ENCODE measurements around the gene RNF220.

Gene RNF220

DNA sequence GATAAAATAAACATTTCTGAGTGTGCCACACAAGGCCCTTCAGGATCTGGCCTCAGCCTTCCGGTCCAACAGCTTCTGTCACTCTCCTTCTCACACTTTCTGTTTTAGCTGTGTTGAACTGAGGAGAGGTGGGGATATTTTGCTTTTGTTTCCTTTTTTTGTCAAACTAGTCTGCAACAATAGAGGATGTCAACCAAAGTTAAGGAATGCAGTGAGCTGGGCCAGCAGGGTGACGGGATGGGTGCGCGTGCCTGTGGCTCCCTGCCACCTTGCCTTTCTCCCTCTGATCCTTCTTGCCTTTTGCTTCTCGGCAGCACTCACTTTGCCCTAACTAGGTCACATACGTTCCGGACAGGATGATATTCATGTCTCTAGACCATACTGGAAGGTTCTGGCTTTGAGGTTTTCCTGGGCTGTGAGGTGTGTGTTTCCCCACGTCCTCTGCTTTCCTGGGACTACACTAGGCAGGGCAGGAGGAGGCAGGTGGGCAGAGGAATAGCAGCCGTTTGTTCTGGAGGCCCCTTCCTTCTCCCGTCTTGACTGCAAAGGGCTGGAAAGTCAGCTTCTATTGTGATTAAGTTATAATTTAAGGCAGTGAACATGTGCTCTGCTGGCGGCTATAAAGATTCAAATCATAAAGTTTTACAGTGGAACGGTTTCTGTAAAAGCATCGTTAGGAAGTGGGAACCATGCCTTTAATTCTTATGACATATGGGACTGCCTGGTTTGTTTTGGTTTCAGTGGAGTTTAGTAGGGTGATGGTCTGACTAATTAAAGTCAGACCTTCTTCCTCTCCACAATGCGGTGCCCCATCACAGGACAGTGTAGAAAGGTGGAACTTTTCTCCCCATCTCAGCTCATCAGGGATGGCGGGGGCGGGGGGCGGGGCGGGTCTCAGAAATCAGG is 67.8 kb downstream of the RNF220 start:
- Histone ChIP-seq H3K27ac (ENCODE audit: insufficient read depth in 1 of 2, low read depth in 1 of 2, low read length in 2 of 2, poor library complexity in 1 of 2, severe bottlenecking in 2 of 2) (peak overlapping the region; percentile 60 to 77), H3K27me3 (replicated peaks in 2 of 5; ENCODE audit: control insufficient read depth in 4 of 5, insufficient read depth in 5 of 5, low read length in 4 of 5) (no peaks in the 10 kb centered on the region), H3K4me3 (ENCODE audit: control insufficient read depth in 1 of 7, extremely low read depth in 1 of 7, insufficient read depth in 4 of 7, low read depth in 2 of 7, low read length in 6 of 7) (peak overlapping the region in 5 of 7 experiments; percentile 13 to 76 (median 57)), H3K4me1 (ENCODE audit: control extremely low read depth in 1 of 4, control insufficient read depth in 4 of 4, insufficient read depth in 4 of 4, low read length in 3 of 4) (peaks cover 0 to 35% (median 15%) of the 10 kb centered on the region in 4 experiments), H3K9me3 (ENCODE audit: control extremely low read depth in 1 of 5, control insufficient read depth in 4 of 5, insufficient read depth in 2 of 5, low read depth in 1 of 5, low read length in 4 of 5) (peaks cover 0 to 6% (median 0%) of the 10 kb centered on the region in 5 experiments), H3K36me3 (ENCODE audit: control insufficient read depth in 4 of 4, insufficient read depth in 4 of 4, low read length in 3 of 4) (peaks cover 0 to 34% (median 6%) of the 10 kb centered on the region in 4 experiments)
- DNase-seq, result peak in 2 of 3 donors; percentile 61 to 71
- WGBS (ENCODE audit: insufficient coverage), result 2% methylated on average over 7 of the region's 18 CpGs
- POLR2A ChIA-PET, result no interaction called here
- CTCF ChIA-PET, result interaction anchor here (0.7 to 2.3 kb wide), 9 partner anchors 8 to 70 kb away, joined by 3 to 9 read pairs (median 3); no protein-coding TSS in a partner anchor

DNA sequence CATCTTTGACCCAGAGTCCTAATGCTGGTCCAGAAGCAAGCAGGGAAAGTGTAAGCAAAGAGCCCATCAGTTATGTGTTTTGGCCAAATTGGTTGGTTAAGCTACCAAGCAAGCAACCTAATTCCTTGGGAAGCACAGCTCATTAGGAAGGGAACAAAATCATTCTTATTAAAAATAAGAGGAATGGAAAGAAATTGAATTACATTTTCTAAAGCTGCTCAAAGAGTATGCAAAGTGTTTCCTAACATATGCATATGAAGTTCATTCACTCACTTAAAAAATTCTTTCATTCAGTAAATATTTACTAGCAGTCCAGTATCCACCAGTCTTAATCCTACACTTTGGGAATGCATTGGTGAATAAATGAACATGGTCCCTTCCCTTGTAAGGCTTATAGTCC is 71.8 kb downstream of the RNF220 start:
- Histone ChIP-seq H3K27ac (ENCODE audit: insufficient read depth in 1 of 2, low read depth in 1 of 2, low read length in 2 of 2, poor library complexity in 1 of 2, severe bottlenecking in 2 of 2) (no peak overlapping the region), H3K9me3 (ENCODE audit: control extremely low read depth in 1 of 5, control insufficient read depth in 4 of 5, insufficient read depth in 2 of 5, low read depth in 1 of 5, low read length in 4 of 5) (peaks cover 0 to 2% (median 0%) of the 10 kb centered on the region in 5 experiments), H3K4me3 (ENCODE audit: control insufficient read depth in 1 of 7, extremely low read depth in 1 of 7, insufficient read depth in 4 of 7, low read depth in 2 of 7, low read length in 6 of 7) (no peak overlapping the region), H3K4me1 (ENCODE audit: control extremely low read depth in 1 of 4, control insufficient read depth in 4 of 4, insufficient read depth in 4 of 4, low read length in 3 of 4) (peaks cover 0 to 33% (median 21%) of the 10 kb centered on the region in 4 experiments), H3K36me3 (ENCODE audit: control insufficient read depth in 4 of 4, insufficient read depth in 4 of 4, low read length in 3 of 4) (peaks cover 0 to 18% (median 2%) of the 10 kb centered on the region in 4 experiments), H3K27me3 (replicated peaks in 2 of 5; ENCODE audit: control insufficient read depth in 4 of 5, insufficient read depth in 5 of 5, low read length in 4 of 5) (no peaks in the 10 kb centered on the region)
- ChIA-PET POLR2A (no interaction called here), CTCF (interaction anchor here (1.1 to 1.6 kb wide), 6 partner anchors 8 to 97 kb away, joined by 3 to 5 read pairs (median 3); no protein-coding TSS in a partner anchor)
- no peak for DNase-seq

DNA sequence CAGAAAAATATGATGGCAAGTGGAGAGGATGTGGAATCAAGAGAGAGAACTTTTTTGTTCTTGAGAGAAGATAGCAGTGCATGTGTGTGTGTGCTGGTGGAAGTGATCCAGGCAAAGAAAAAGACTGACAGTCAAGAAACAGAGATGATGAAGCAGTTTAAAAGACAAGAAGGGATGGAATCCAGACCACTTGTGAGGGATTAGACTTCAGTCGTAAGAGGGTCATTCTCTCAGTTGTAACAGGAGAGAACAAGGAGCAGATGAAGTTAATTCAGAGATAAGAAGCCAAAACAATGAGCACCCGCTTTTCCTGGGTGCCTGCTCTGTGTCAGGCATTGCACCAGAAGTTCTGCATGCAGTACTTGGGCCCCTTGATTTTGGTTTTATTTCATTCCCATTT is 76.6 kb downstream of the RNF220 start:
- CTCF ChIA-PET, result interaction anchor here (0.9 to 1.2 kb wide), 4 partner anchors 8 to 69 kb away, joined by 3 to 4 read pairs (median 4); no protein-coding TSS in a partner anchor
- DNase-seq, result no peak
- Histone ChIP-seq H3K36me3 (ENCODE audit: control insufficient read depth in 4 of 4, insufficient read depth in 4 of 4, low read length in 3 of 4) (peaks cover 0 to 10% (median 0%) of the 10 kb centered on the region in 4 experiments), H3K27me3 (replicated peaks in 2 of 5; ENCODE audit: control insufficient read depth in 4 of 5, insufficient read depth in 5 of 5, low read length in 4 of 5) (no peaks in the 10 kb centered on the region), H3K27ac (ENCODE audit: insufficient read depth in 1 of 2, low read depth in 1 of 2, low read length in 2 of 2, poor library complexity in 1 of 2, severe bottlenecking in 2 of 2) (no peak overlapping the region), H3K4me1 (ENCODE audit: control extremely low read depth in 1 of 4, control insufficient read depth in 4 of 4, insufficient read depth in 4 of 4, low read length in 3 of 4) (peaks cover 24 to 59% (median 52%) of the 10 kb centered on the region in 4 experiments), H3K9me3 (ENCODE audit: control extremely low read depth in 1 of 5, control insufficient read depth in 4 of 5, insufficient read depth in 2 of 5, low read depth in 1 of 5, low read length in 4 of 5) (no peaks in the 10 kb centered on the region), H3K4me3 (ENCODE audit: control insufficient read depth in 1 of 7, extremely low read depth in 1 of 7, insufficient read depth in 4 of 7, low read depth in 2 of 7, low read length in 6 of 7) (no peak overlapping the region)
- POLR2A ChIA-PET, result no interaction called here
- WGBS (ENCODE audit: insufficient coverage), result 75% methylated on average over 2 of the region's 2 CpGs

DNA sequence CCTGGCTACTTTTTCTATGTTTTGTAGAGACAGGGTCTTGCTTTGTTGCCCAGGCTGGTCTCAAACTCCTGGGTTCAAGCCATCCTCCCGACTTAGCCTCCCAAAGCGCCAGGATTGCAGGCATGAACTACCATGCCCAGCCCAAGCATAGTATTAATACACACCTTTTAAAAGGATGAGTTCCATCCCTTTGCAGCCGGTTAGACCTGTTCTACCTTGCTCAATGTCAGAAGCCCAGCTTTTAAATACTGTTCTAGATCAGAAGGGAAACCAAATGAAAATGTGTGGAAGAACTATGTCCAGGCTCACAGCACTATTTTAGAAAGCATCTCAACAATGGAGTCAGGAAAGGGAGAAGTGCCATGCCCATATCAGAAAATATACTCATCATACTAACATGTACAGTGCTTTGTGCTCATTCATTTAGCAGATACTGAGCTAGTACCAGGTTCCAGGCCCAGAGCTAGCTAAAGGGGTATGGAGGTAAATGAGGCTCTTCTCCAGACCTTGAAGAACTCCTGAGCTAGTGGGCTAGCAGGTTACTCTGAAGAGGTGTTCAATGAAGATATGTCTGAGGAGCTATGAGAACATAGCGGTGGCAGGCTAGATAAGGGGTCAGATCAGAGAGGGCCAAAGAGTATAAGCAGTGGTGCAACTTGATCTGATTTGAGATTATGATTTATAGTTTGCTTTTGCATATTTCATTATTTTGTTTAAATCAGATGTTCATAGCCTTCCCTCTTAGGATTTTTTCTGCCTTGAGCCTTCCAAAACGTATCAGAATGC is 78.2 kb downstream of the RNF220 start:
- 94% methylated on average over 4 of the region's 5 CpGs for WGBS (ENCODE audit: insufficient coverage)
- Histone ChIP-seq H3K4me3 (ENCODE audit: control insufficient read depth in 1 of 7, extremely low read depth in 1 of 7, insufficient read depth in 4 of 7, low read depth in 2 of 7, low read length in 6 of 7) (no peak overlapping the region), H3K36me3 (ENCODE audit: control insufficient read depth in 4 of 4, insufficient read depth in 4 of 4, low read length in 3 of 4) (peaks cover 0 to 4% (median 0%) of the 10 kb centered on the region in 4 experiments), H3K27ac (ENCODE audit: insufficient read depth in 1 of 2, low read depth in 1 of 2, low read length in 2 of 2, poor library complexity in 1 of 2, severe bottlenecking in 2 of 2) (no peak overlapping the region), H3K27me3 (replicated peaks in 2 of 5; ENCODE audit: control insufficient read depth in 4 of 5, insufficient read depth in 5 of 5, low read length in 4 of 5) (no peaks in the 10 kb centered on the region), H3K9me3 (ENCODE audit: control extremely low read depth in 1 of 5, control insufficient read depth in 4 of 5, insufficient read depth in 2 of 5, low read depth in 1 of 5, low read length in 4 of 5) (no peaks in the 10 kb centered on the region), H3K4me1 (ENCODE audit: control extremely low read depth in 1 of 4, control insufficient read depth in 4 of 4, insufficient read depth in 4 of 4, low read length in 3 of 4) (peaks cover 26 to 63% (median 53%) of the 10 kb centered on the region in 4 experiments)
- CTCF ChIA-PET, result interaction anchor here (0.9 to 3.6 kb wide), 8 partner anchors 10 to 70 kb away, joined by 3 to 19 read pairs (median 4); no protein-coding TSS in a partner anchor
- no peak for DNase-seq
- POLR2A ChIA-PET, result no interaction called here

DNA sequence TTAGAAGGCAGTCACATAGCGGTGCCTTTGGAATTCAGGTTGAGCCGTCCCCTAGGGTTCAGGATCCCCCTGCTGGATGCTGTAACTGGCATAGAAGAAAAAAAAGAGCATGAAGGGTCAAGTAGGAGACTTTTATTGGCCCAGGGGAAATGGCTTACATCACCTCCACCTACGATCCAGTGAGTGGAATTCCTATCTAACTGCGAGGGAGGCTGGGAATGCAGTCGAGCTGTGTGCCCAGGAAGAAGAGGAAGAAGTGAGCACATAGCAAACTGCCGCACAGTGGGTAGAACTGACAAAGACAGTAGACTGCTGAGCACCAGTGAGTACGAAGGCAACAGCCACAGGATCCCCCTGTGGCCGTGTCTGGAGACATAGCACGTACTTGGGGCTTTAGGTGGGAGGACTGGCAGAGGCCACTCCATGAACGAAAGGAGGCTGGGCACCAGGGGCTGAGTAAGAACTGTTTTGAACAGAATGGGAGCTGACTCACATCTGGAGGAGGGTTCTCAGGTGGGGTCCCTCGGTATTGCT is 79.2 kb downstream of the RNF220 start:
- peak in 2 of 3 donors; percentile 68 to 75 for DNase-seq
- ChIA-PET CTCF (interaction anchor here (0.9 to 3.6 kb wide), 6 partner anchors 8 to 64 kb away, joined by 3 to 19 read pairs (median 4); no protein-coding TSS in a partner anchor), POLR2A (interaction anchor here (1.0 kb wide), 1 partner anchor 79 kb away, joined by 4 read pairs; no protein-coding TSS in a partner anchor)
- peaks cover 26 to 63% (median 53%) of the 10 kb centered on the region in 4 experiments for H3K4me1 ChIP-seq (ENCODE audit: control extremely low read depth in 1 of 4, control insufficient read depth in 4 of 4, insufficient read depth in 4 of 4, low read length in 3 of 4)
- WGBS (ENCODE audit: insufficient coverage), result 47% methylated on average over 9 of the region's 11 CpGs
- H3K27ac ChIP-seq (ENCODE audit: insufficient read depth in 1 of 2, low read depth in 1 of 2, low read length in 2 of 2, poor library complexity in 1 of 2, severe bottlenecking in 2 of 2), result peak overlapping the region in 1 of 2 experiments; percentile 89
- peaks cover 0 to 9% (median 3%) of the 10 kb centered on the region in 4 experiments for H3K36me3 ChIP-seq (ENCODE audit: control insufficient read depth in 4 of 4, insufficient read depth in 4 of 4, low read length in 3 of 4)
- peak overlapping the region in 2 of 7 experiments; percentile 20 to 33 for H3K4me3 ChIP-seq (ENCODE audit: control insufficient read depth in 1 of 7, extremely low read depth in 1 of 7, insufficient read depth in 4 of 7, low read depth in 2 of 7, low read length in 6 of 7)
- H3K27me3 ChIP-seq (replicated peaks in 2 of 5; ENCODE audit: control insufficient read depth in 4 of 5, insufficient read depth in 5 of 5, low read length in 4 of 5), result no peaks in the 10 kb centered on the region
- H3K9me3 ChIP-seq (ENCODE audit: control extremely low read depth in 1 of 5, control insufficient read depth in 4 of 5, insufficient read depth in 2 of 5, low read depth in 1 of 5, low read length in 4 of 5), result no peaks in the 10 kb centered on the region

DNA sequence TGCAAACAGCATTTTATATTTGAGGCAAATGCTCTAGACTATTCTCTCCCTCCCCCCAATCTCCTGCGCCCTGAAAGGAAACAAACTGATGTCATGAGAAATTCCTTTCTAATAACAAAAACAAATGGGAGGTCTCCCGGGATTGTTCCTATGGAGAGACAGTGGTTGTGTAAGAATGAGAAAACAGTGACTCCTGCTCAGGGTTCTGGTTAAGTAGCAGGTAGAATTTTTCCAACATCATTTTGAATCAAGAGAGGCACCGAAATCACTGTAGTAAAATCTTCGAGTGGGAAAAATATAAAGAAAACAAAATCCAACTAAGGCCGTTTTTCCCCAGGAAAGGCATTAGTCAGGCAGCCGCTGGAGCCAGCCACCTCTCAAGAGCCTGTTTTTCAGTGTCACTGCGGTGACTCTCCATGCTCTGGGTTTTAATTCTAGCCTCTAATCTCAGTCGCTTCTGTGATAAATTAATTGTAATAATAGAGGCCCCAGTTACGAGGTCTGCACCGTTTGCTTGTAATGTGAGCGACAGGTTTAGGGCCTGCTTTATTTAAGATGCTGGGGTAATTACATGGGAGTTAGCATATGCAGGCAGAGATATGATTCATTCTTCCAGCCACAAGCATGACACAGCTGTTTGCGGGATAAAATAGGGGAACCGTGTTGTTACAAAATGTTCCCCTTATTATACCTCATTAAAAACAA is 80.3 kb downstream of the RNF220 start:
- Histone ChIP-seq H3K27me3 (replicated peaks in 2 of 5; ENCODE audit: control insufficient read depth in 4 of 5, insufficient read depth in 5 of 5, low read length in 4 of 5) (no peaks in the 10 kb centered on the region), H3K27ac (ENCODE audit: insufficient read depth in 1 of 2, low read depth in 1 of 2, low read length in 2 of 2, poor library complexity in 1 of 2, severe bottlenecking in 2 of 2) (peak overlapping the region; percentile 69 to 89), H3K4me3 (ENCODE audit: control insufficient read depth in 1 of 7, extremely low read depth in 1 of 7, insufficient read depth in 4 of 7, low read depth in 2 of 7, low read length in 6 of 7) (peak overlapping the region in 1 of 7 experiments; percentile 60), H3K36me3 (ENCODE audit: control insufficient read depth in 4 of 4, insufficient read depth in 4 of 4, low read length in 3 of 4) (peaks cover 0 to 15% (median 7%) of the 10 kb centered on the region in 4 experiments), H3K4me1 (ENCODE audit: control extremely low read depth in 1 of 4, control insufficient read depth in 4 of 4, insufficient read depth in 4 of 4, low read length in 3 of 4) (peaks cover 26 to 63% (median 53%) of the 10 kb centered on the region in 4 experiments), H3K9me3 (ENCODE audit: control extremely low read depth in 1 of 5, control insufficient read depth in 4 of 5, insufficient read depth in 2 of 5, low read depth in 1 of 5, low read length in 4 of 5) (no peaks in the 10 kb centered on the region)
- DNase-seq, result peak; percentile 98 to 100 (median 99)
- CTCF ChIA-PET, result interaction anchor here (0.8 to 3.6 kb wide), 11 partner anchors 9 to 64 kb away, joined by 3 to 19 read pairs (median 5); no protein-coding TSS in a partner anchor
- 10% methylated on average over 10 of the region's 13 CpGs for WGBS (ENCODE audit: insufficient coverage)
- POLR2A ChIA-PET, result interaction anchor here (1.1 to 1.4 kb wide), 2 partner anchors 63 to 81 kb away, joined by 3 to 4 read pairs; no protein-coding TSS in a partner anchor
